GM12878 (cell line): ENCODE results near the gene PRKAB2.

Experiments
- BCL11A ChIP-seq: IDR thresholded peaks from 2 replicates; pipeline ENCODE4 v1.6.1; 2011; ENCODE audit warnings: low read depth, low read length
- CTCF ChIP-seq, 3 experiments: IDR thresholded peaks in 2 of 3; conservative IDR thresholded peaks in 1 of 3; 2 replicates each; pipeline ENCODE4 v1.5.1; 2011; ENCODE audit warnings: low read depth in 3 of 3, low read length in 3 of 3, mild to moderate bottlenecking in 3 of 3, control low read depth in 2 of 3, moderate library complexity in 2 of 3, inconsistent platforms in 1 of 3, mixed read lengths in 1 of 3; ENCODE audit not compliant: control insufficient read depth in 2 of 3, insufficient read depth in 1 of 3; ENCODE audit errors: extremely low read depth in 1 of 3
- EP300 ChIP-seq, 2 experiments: fragments of 150-350 bp in 1 of 2; IDR thresholded peaks; 2 replicates each; pipeline ENCODE4 v1.6.1; 2011 to 2012; ENCODE audit warnings: low read depth in 2 of 2, low read length in 2 of 2, borderline replicate concordance in 1 of 2, improper control_type of control experiment in 1 of 2, inconsistent platforms in 1 of 2; ENCODE audit not compliant: control insufficient read depth in 1 of 2
- GABPA ChIP-seq: IDR thresholded peaks from 2 replicates; pipeline ENCODE4 v1.6.1; 2014; ENCODE audit warnings: antibody characterized with exemption, low read depth, mild to moderate bottlenecking, inconsistent platforms
- MYC ChIP-seq: IDR thresholded peaks from 2 replicates; pipeline ENCODE4 v1.6.1; 2011; ENCODE audit warnings: mild to moderate bottlenecking, low read length, moderate library complexity, inconsistent platforms; ENCODE audit not compliant: insufficient read depth, insufficient replicate concordance, insufficient read length, severe bottlenecking
- POLR2A ChIP-seq: IDR thresholded peaks from 2 replicates; pipeline ENCODE4 v1.6.1; 2011; ENCODE audit warnings: low read depth, mild to moderate bottlenecking, low read length
- SP1 ChIP-seq: IDR thresholded peaks from one replicate; pipeline ENCODE4 v1.6.1; 2011; ENCODE audit warnings: low read depth, low read length

GRCh38 chr1:147110872-147111271 is 61.4 kb downstream of the PRKAB2 start:
- no peak for TF ChIP-seq CTCF (IDR thresholded peaks at IDR 0.05 in 2 of 3, conservative IDR thresholded peaks at IDR 0.05 in 1 of 3; ENCODE audit: control insufficient read depth in 2 of 3, extremely low read depth in 1 of 3, insufficient read depth in 1 of 3, low read depth in 3 of 3, low read length in 3 of 3)
- TF ChIP-seq EP300 (IDR thresholded peaks at IDR 0.05; ENCODE audit: borderline replicate concordance in 1 of 2, control insufficient read depth in 1 of 2, low read depth in 2 of 2, low read length in 2 of 2), result no peak
- TF ChIP-seq BCL11A, result no peak
- no peak for TF ChIP-seq SP1
- no peak for TF ChIP-seq GABPA
- no peak for TF ChIP-seq POLR2A
- TF ChIP-seq MYC, result no peak
